HG03108 (cell line): ENCODE results near the gene LIX1.

Source experiments
- ATAC-seq: cut with Tn5 transposase; IDR thresholded peaks from one replicate; pipeline ENCODE4 v1.9.1; 2021; ENCODE audit warnings: moderate library complexity; ENCODE audit not compliant: unreplicated experiment

Gene LIX1

GRCh38 chr5:97077246-97077645, 65.2 kb downstream of the LIX1 start:
- no peak for ATAC-seq

GRCh38 chr5:97076098-97076497, 66.3 kb downstream of the LIX1 start:
- ATAC-seq, result no peak

- no peak for ATAC-seq
Measured at GRCh38 chr5:97075649-97076048, 66.8 kb downstream of the LIX1 start.

GRCh38 chr5:97074859-97075489, 67.4 kb downstream of the LIX1 start:
- ATAC-seq, result no peak

- no peak for ATAC-seq
Measured at GRCh38 chr5:97073420-97073819, 69.0 kb downstream of the LIX1 start.

GRCh38 chr5:97072696-97073095, 69.7 kb downstream of the LIX1 start:
- no peak for ATAC-seq

GRCh38 chr5:97071993-97072392, 70.4 kb downstream of the LIX1 start:
- no peak for ATAC-seq

- ATAC-seq, result no peak
Measured at GRCh38 chr5:97071101-97071500, 71.3 kb downstream of the LIX1 start.

- ATAC-seq, result no peak
Measured at GRCh38 chr5:97070234-97070633, 72.2 kb downstream of the LIX1 start.

GRCh38 chr5:97067296-97067850, 75.0 kb downstream of the LIX1 start:
- ATAC-seq, result no peak

GRCh38 chr5:97065475-97065874, 76.9 kb downstream of the LIX1 start:
- no peak for ATAC-seq

- no peak for ATAC-seq
Measured at GRCh38 chr5:97063251-97063650, 79.2 kb downstream of the LIX1 start.

- ATAC-seq, result no peak
Measured at GRCh38 chr5:97062046-97062445, 80.4 kb downstream of the LIX1 start.

GRCh38 chr5:97056263-97056662, 86.1 kb downstream of the LIX1 start:
- ATAC-seq, result no peak

- no peak for ATAC-seq
Measured at GRCh38 chr5:97049175-97049574, 93.2 kb downstream of the LIX1 start.

GRCh38 chr5:97047076-97047475, 95.3 kb downstream of the LIX1 start:
- no peak for ATAC-seq

- no peak for ATAC-seq
Measured at GRCh38 chr5:97046270-97046982, 96.0 kb downstream of the LIX1 start.

GRCh38 chr5:97044052-97044451, 98.4 kb downstream of the LIX1 start:
- no peak for ATAC-seq

GRCh38 chr5:97043511-97043910, 98.9 kb downstream of the LIX1 start:
- ATAC-seq, result no peak

- ATAC-seq, result no peak
Measured at GRCh38 chr5:97042996-97043395, 99.4 kb downstream of the LIX1 start.
